Spinal cord (tissue), 10 donors: Measurements from ENCODE around the gene TET3. TPM values are rescaled to one million over a fixed set of nuclear protein-coding genes. Genes with fewer than 3 reads are reported as not detected.

Experiments used
- DNase-seq, 6 donors: peaks; one replicate each; pipeline versions ENCODE4 v3.0.0 to v3.0.0-alpha.2; 2013 to 2015; ENCODE audit warnings: low spot score in 6 of 6, low read depth in 4 of 6
- H3K27ac ChIP-seq: one replicate; pipeline ENCODE4 v1.5.1; 2013; ENCODE audit warnings: low read depth, low read length, control low read depth
- H3K27me3 ChIP-seq: one replicate; pipeline ENCODE4 v1.6.1; 2013; ENCODE audit warnings: low read length; ENCODE audit not compliant: control insufficient read depth, insufficient read depth
- H3K36me3 ChIP-seq: one replicate; pipeline ENCODE4 v1.6.1; 2013; ENCODE audit warnings: low read length; ENCODE audit not compliant: control insufficient read depth, insufficient read depth
- H3K4me1 ChIP-seq: one replicate; pipeline ENCODE4 v1.6.1; 2013; ENCODE audit warnings: low read length; ENCODE audit not compliant: control insufficient read depth, insufficient read depth
- H3K4me3 ChIP-seq: one replicate; pipeline ENCODE4 v1.5.1; 2013; ENCODE audit warnings: low read depth, low read length, control low read depth
- H3K9me3 ChIP-seq: one replicate; pipeline ENCODE4 v1.6.1; 2013; ENCODE audit warnings: low read length; ENCODE audit not compliant: control insufficient read depth, insufficient read depth
- WGBS: methylation state at CpG from one replicate; pipeline ENCODE4 v1.1.5; 2013; ENCODE audit warnings: missing lambda C conversion rate; ENCODE audit not compliant: insufficient coverage; 5-methylcytosine and 5-hydroxymethylcytosine counted together
- polyA plus RNA-seq, 2 donors: library from polyadenylated mRNA; unstranded; fragments of 120-200 nt; gene quantifications; one replicate each; pipeline ENCODE4 v1.2.1, GENCODE V29; 2013; ENCODE audit not compliant: insufficient read length in 2 of 2
- total RNA-seq, 2 donors: library from RNA; depleted of rRNA in 1 of 2; stranded (reverse); fragments of 120-200 nt in 1 of 2; fragments of >200 nt in 1 of 2; gene quantifications; one replicate each; pipeline versions ENCODE4 v1.2.3 to v1.2.4, GENCODE V29; 2013 to 2014
- donor health status: healthy.

Gene TET3
- total and polyA plus RNA-seq, 4 donors = 12.5 to 19.2 (median 14.5) TPM

DNA sequence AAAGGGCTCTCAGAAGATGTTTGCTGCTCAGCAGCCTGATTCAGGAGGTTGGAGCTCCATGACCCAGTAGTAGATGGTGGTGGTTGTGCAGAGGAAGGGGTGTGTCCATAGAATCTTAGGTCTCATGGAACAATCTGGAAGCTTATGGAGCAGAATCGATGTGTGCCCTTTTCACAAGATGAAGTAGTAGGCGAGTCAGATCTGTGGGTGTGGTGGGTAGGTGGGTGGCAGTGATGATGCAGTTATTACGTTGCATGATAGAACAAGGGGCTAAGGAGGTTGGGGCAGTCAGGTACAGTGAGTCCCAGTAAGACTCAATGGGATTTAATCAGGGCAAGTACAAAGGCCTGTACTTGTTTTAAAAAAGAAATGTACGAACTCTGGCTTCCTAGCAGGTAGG, 9.1 kb downstream of the TET3 start:
- DNase-seq = no peak
- H3K4me1 ChIP-seq = peaks cover 15% of the 10 kb centered on the region
- WGBS = 96% methylated on average over 4 of the region's 4 CpGs
- H3K36me3 ChIP-seq = peaks cover 3% of the 10 kb centered on the region
- no peaks in the 10 kb centered on the region for H3K27me3 ChIP-seq
- H3K4me3 ChIP-seq = no peak overlapping the region
- H3K9me3 ChIP-seq = no peaks in the 10 kb centered on the region
- no peak overlapping the region for H3K27ac ChIP-seq

DNA sequence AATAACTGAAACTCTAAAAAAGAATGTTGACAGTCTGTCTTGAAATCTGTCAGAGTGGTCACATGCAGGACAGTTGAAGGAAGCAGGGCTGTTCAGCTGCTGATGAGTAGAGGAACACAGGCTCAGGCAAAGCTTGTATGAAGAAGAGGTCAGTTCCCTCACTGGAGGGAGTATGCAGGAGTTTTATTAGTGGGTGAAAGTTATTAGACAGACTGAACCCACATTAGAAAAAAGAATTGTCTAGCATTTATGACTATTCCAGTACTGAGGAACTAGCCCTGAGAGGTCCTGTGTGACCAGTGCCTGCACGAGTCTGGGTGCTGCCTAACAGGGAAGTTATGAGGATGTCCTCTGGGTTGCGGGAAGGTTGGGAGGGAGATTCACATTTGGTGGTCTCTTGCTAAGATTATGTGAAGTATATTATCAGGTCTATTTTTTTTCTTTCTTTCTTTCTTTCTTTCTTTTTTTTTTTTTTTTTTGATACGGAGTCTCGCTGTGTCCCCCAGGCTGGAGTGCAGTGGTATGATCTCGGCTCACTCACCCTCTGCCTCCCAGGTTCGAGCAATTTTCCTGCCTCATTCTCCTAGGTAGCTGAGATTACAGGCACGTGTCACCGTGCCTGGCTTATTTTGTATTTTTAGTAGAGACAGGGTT, 9.6 kb downstream of the TET3 start:
- WGBS = 74% methylated on average over 3 of the region's 8 CpGs
- H3K27ac ChIP-seq = no peak overlapping the region
- peaks cover 19% of the 10 kb centered on the region for H3K4me1 ChIP-seq
- H3K9me3 ChIP-seq = no peaks in the 10 kb centered on the region
- H3K27me3 ChIP-seq = no peaks in the 10 kb centered on the region
- no peak for DNase-seq
- H3K4me3 ChIP-seq = no peak overlapping the region
- peaks cover 3% of the 10 kb centered on the region for H3K36me3 ChIP-seq

DNA sequence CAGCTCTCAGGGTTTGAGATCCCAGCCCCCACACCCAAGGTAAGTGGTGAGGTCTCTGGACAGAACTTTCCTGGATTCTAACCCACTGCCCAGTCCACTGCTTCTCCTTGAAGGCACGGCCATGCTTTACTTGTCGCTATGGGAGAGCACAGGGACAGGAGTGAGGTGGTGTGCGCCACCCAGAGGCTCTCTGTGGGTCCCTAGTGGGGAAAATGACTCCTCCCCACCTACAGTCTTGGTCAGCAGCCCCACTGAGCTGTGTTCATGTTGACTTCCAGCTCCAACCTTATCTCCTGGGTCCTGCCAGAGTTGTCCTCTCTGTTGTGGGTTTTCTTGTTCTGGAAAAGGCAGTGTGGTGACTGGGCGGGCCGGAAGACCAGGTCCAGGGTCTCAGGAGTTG, 11.1 kb downstream of the TET3 start:
- Histone ChIP-seq H3K36me3 (no peaks in the 10 kb centered on the region), H3K4me1 (peaks cover 34% of the 10 kb centered on the region), H3K4me3 (no peak overlapping the region), H3K9me3 (no peaks in the 10 kb centered on the region), H3K27me3 (no peaks in the 10 kb centered on the region), H3K27ac (no peak overlapping the region)
- no peak for DNase-seq
- WGBS = no CpG with 5 or more reads among the region's 5 CpGs

DNA sequence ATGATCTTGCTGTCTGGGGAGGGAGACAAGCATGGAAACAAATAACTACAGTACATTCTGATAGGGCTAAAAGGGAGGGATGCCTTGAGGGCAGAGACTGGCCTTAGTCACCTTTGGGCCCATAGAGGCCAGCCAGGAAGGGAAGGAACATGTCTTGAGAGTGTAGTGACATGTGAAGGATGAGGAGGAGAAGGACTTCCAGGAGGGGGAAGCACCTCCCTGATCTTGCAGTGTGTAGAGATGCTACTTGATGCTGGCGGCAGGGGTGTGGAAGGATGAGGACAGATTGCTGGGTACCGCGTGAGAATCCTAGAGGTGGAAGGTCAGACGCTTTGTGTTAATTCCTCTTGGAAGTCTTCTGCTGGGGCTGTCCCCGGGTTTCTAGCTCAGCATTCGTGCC, 13.1 kb downstream of the TET3 start:
- peaks cover 49% of the 10 kb centered on the region for H3K4me1 ChIP-seq
- H3K9me3 ChIP-seq = no peaks in the 10 kb centered on the region
- H3K4me3 ChIP-seq = no peak overlapping the region
- no peak overlapping the region for H3K27ac ChIP-seq
- WGBS = no CpG with 5 or more reads among the region's 6 CpGs
- peak in 1 of 6 donors; percentile 20 for DNase-seq
- no peaks in the 10 kb centered on the region for H3K36me3 ChIP-seq
- H3K27me3 ChIP-seq = no peaks in the 10 kb centered on the region

DNA sequence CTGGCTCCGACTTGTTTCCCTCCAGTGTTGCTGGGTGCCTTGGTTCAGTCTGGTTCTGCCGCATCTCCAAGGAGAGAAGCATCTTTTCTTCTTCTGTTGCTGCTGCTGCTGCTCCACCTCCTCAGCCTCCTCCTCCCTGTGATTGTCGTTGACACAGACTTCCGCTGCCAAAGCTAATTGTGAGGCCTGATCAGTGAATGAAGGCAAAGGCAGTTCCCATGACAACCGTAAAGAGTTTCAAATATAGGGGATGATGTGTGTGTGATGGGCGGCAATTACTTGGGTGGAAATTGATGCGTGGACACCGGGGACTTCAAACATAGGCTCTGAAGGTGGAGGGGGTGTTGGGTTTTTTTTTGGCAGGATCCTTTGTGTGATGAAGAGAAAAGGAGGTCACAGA, 13.7 kb downstream of the TET3 start:
- Histone ChIP-seq H3K4me3 (no peak overlapping the region), H3K36me3 (no peaks in the 10 kb centered on the region), H3K27ac (no peak overlapping the region), H3K4me1 (peaks cover 53% of the 10 kb centered on the region), H3K9me3 (no peaks in the 10 kb centered on the region), H3K27me3 (no peaks in the 10 kb centered on the region)
- WGBS = 21% methylated on average over 8 of the region's 8 CpGs
- peak in 2 of 6 donors; percentile 83 to 91 for DNase-seq

DNA sequence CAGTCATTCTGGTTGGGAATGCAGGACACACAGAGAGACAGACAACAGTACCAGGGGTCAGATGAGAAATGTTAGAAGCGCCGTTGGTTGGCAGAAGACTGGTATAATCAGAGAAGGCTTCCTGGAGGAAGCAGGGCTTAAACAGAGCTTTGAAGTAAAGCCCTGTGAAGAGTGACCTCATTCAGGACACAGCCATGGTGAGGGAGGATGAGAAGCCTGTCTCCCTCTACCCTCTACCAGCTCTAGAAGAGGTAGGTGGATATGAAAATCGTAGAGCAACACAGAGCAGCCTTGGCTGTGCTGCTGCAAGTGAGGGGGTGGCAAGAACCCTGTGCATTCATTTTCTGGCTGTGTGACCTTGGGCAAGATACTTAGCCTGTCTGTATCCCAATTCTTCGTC, 14.2 kb downstream of the TET3 start:
- DNase-seq = no peak
- Histone ChIP-seq H3K36me3 (no peaks in the 10 kb centered on the region), H3K4me3 (no peak overlapping the region), H3K27ac (no peak overlapping the region), H3K9me3 (no peaks in the 10 kb centered on the region), H3K4me1 (peaks cover 57% of the 10 kb centered on the region), H3K27me3 (no peaks in the 10 kb centered on the region)
- 60% methylated on average over 1 of the region's 4 CpGs for WGBS

DNA sequence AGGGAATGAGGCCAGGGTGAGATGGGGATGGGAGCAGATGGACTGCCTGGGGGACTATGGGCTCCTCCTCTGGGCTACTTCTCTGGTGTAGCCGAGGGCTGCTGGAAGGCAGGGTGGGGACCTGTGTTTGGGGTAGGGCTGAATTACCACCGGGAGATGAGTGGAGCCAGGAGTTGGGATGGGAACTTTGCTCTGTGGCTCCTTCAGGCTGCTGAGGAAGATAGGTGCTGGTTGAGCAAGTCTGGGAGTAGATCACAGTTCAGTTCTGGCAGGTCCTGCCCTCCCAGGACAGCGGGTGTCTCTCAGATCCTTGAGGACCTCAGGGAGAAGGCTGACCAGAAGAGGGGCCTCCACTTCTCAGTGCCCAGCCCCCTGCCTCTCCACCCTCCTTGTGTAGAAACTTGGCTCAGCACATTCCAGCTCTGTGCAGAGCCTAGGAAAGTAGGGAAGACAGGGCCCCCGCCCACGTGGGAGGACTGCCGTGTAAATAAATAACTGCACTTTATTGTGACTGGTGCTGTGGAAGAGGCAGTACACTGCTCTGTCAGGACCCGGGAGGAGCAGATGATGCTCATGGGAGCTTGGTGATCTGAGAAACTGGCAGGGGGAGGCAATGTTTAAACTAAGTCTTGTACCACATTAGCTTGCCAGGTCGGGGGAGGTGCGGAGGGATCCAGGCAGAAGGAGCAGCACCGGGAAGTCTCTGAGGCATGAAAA, 15.3 kb downstream of the TET3 start:
- H3K4me1 ChIP-seq = peaks cover 69% of the 10 kb centered on the region

DNA sequence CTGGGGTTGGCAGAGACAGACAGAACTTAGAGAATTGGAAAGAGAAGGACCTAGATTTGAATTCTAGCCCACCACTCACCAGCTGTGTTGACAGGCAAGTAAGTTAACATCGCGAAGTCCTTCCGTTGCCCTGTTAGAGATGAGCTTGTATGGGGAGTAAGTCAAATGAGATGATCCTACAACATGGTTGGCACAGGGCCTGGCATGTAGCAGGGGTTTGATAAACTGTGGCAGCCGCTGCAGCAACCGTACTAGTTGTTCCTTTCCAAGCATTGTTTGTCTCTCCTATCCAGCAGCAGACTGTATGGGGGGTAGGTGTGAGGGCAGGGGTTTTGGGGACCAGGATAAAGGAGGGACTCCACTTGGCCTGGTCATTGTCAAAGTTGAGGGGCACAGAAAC, 16.0 kb downstream of the TET3 start:
- no peak for DNase-seq
- Histone ChIP-seq H3K27me3 (no peaks in the 10 kb centered on the region), H3K9me3 (no peaks in the 10 kb centered on the region), H3K4me3 (no peak overlapping the region), H3K27ac (peak overlapping the region; percentile 10), H3K36me3 (peaks cover under 1% of the 10 kb centered on the region), H3K4me1 (peaks cover 75% of the 10 kb centered on the region)
- WGBS = 26% methylated on average over 3 of the region's 5 CpGs

More for the DNA sequence above, 15.3 kb downstream of the TET3 start:
- Histone ChIP-seq H3K4me3 (no peak overlapping the region), H3K36me3 (no peaks in the 10 kb centered on the region), H3K27me3 (no peaks in the 10 kb centered on the region), H3K27ac (peak overlapping the region; percentile 10), H3K9me3 (no peaks in the 10 kb centered on the region)
- 28% methylated on average over 8 of the region's 10 CpGs for WGBS
- DNase-seq = peak in 2 of 6 donors; percentile 31 to 68

DNA sequence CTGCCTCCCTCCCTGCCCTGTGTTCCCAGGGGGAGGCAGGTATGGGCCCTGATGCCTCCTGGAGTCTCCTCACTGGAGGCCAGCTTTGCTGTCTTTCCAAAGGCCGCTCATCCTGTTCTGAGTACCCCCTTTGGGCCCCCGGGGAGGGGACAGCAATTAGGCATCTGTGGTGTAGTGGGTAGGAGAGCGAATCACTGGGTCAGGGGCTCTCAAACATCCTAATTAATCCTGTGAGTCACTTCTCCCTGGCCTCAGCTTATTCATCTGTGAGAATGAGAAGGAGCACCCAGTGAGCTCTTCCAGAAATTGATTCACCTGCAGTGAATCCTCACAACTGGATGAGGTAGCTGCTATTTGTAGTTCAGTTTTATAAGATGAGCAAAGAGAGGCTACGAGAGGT, 16.4 kb downstream of the TET3 start:
- Histone ChIP-seq H3K4me3 (no peak overlapping the region), H3K27me3 (no peaks in the 10 kb centered on the region), H3K9me3 (no peaks in the 10 kb centered on the region), H3K36me3 (peaks cover 2% of the 10 kb centered on the region), H3K27ac (no peak overlapping the region), H3K4me1 (peaks cover 78% of the 10 kb centered on the region)
- DNase-seq = no peak
- WGBS = 82% methylated on average over 2 of the region's 4 CpGs
